B cell (primary cell): ENCODE data around the gene RPRD1B. TPM values are rescaled to one million over a fixed set of nuclear protein-coding genes. Genes with fewer than 3 reads are reported as not detected.
A peak's percentile ranks its signal among the peaks of the same experiment; 100 is the strongest.

Experiments used
- ATAC-seq: fragments of 200-7000 bp; cut with Tn5 transposase; one replicate; pipeline ENCODE4 v1.10.0; 2021; ENCODE audit warnings: low read depth, mild to moderate bottlenecking, moderate number of reproducible peaks, moderate library complexity
- CTCF ChIA-PET: fragments of 350-600 bp; sonication (Branson Sonifier 250); formaldehyde crosslinking; loops from one replicate; lab custom pipeline; 2021; ENCODE audit warnings: antibody characterized with exemption, inconsistent platforms; lab: Charles Lee
- POLR2A ChIA-PET: fragments of 350-600 bp; sonication (Branson Sonifier 250); formaldehyde crosslinking; loops from one replicate; lab custom pipeline; 2021; ENCODE audit warnings: antibody characterized with exemption; lab: Charles Lee
- DNase-seq: peaks from one replicate; pipeline ENCODE4 v3.0.0; 2013
- H2AFZ ChIP-seq: 2 replicates; pipeline ENCODE4 v1.6.1; 2012; ENCODE audit warnings: mild to moderate bottlenecking, low read depth, low read length; ENCODE audit not compliant: insufficient read depth, poor library complexity, severe bottlenecking
- H3K27ac ChIP-seq, 2 donors: 1 replicate in 1 of 2; 2 replicates in 1 of 2; pipeline ENCODE4 v1.5.1; 2012 to 2013; ENCODE audit warnings: low read length in 2 of 2, mild to moderate bottlenecking in 2 of 2, moderate library complexity in 1 of 2
- H3K27me3 ChIP-seq, 4 experiments: fragments of 200-600 bp in 1 of 4; sonication (generic) in 1 of 4; replicated peaks in 1 of 4; 1 replicate in 2 of 4; 2 replicates in 2 of 4; pipeline versions ENCODE4 v1.6.1 to v1.7.0; 2013 to 2016; ENCODE audit warnings: low read length in 3 of 4, mild to moderate bottlenecking in 2 of 4, mixed read lengths in 1 of 4, moderate library complexity in 1 of 4; ENCODE audit not compliant: insufficient read depth in 4 of 4, control insufficient read depth in 3 of 4; ENCODE audit errors: control extremely low read depth in 1 of 4
- H3K36me3 ChIP-seq, 2 experiments: replicated peaks in 1 of 2; 1 replicate in 1 of 2; 2 replicates in 1 of 2; pipeline versions ENCODE4 v1.6.1 to v1.7.1; 2013; ENCODE audit warnings: low read length in 1 of 2; ENCODE audit not compliant: insufficient read depth in 2 of 2, control insufficient read depth in 1 of 2; ENCODE audit errors: control extremely low read depth in 1 of 2, extremely low read depth in 1 of 2
- H3K4me1 ChIP-seq, 2 donors: fragments of 200-600 bp in 1 of 2; sonication (generic) in 1 of 2; 1 replicate in 1 of 2; 2 replicates in 1 of 2; pipeline versions ENCODE4 v1.5.1 to v1.6.1; 2013 to 2017; ENCODE audit warnings: low read length in 2 of 2; ENCODE audit not compliant: control insufficient read depth in 2 of 2, insufficient read depth in 2 of 2
- H3K4me2 ChIP-seq: replicated peaks from 2 replicates; pipeline ENCODE3; 2012; ENCODE audit warnings: mild to moderate bottlenecking, low read depth, low read length; ENCODE audit not compliant: poor library complexity, severe bottlenecking
- H3K4me3 ChIP-seq, 5 experiments: fragments of 200-600 bp in 1 of 5; sonication (generic) in 1 of 5; 1 replicate in 3 of 5; 2 replicates in 2 of 5; pipeline versions ENCODE4 v1.5.1 to v1.7.0; 2011 to 2016; ENCODE audit warnings: low read length in 4 of 5, mild to moderate bottlenecking in 4 of 5, low read depth in 2 of 5, control low read depth in 1 of 5, moderate library complexity in 1 of 5; ENCODE audit not compliant: insufficient read depth in 1 of 5; ENCODE audit errors: control extremely low read depth in 1 of 5, extremely low read depth in 1 of 5
- H3K79me2 ChIP-seq: fragments of 200-600 bp; sonication (generic); one replicate; pipeline ENCODE4 v1.6.0; 2016; ENCODE audit warnings: low read length; ENCODE audit not compliant: control insufficient read depth, insufficient read depth
- H3K9ac ChIP-seq: fragments of 200-600 bp; sonication (generic); 2 replicates; pipeline ENCODE4 v1.6.1; 2017; ENCODE audit warnings: mild to moderate bottlenecking, low read length, moderate library complexity
- H3K9me3 ChIP-seq, 3 donors: one replicate each; pipeline versions ENCODE4 v1.6.1 to v1.7.1; 2013; ENCODE audit warnings: low read length in 2 of 3; ENCODE audit not compliant: control insufficient read depth in 2 of 3, insufficient read depth in 1 of 3; ENCODE audit errors: control extremely low read depth in 1 of 3
- H4K20me1 ChIP-seq: 2 replicates; pipeline ENCODE4 v1.6.0; 2012; ENCODE audit warnings: mild to moderate bottlenecking, low read length; ENCODE audit not compliant: insufficient read depth, control insufficient read depth, poor library complexity, severe bottlenecking
- H3K27ac Mint-ChIP-seq: one replicate; pipeline ENCODE4 v1.8.0; 2021; ENCODE audit warnings: mixed read lengths
- H3K27me3 Mint-ChIP-seq: one replicate; pipeline ENCODE4 v1.8.0; 2021; ENCODE audit warnings: mixed read lengths
- H3K4me1 Mint-ChIP-seq: one replicate; pipeline ENCODE4 v1.8.0; 2021; ENCODE audit warnings: mixed read lengths
- H3K4me3 Mint-ChIP-seq: one replicate; pipeline ENCODE4 v1.8.0; 2021; ENCODE audit warnings: mixed read lengths
- H3K9me3 Mint-ChIP-seq: one replicate; pipeline ENCODE4 v1.8.0; 2022; ENCODE audit warnings: mixed read lengths; ENCODE audit not compliant: insufficient read depth
- EZH2 ChIP-seq: IDR thresholded peaks from 2 replicates; pipeline ENCODE4 v1.6.1; 2012; ENCODE audit warnings: borderline replicate concordance, low read depth, mild to moderate bottlenecking, moderate library complexity, low read length; ENCODE audit not compliant: insufficient read depth, poor library complexity, severe bottlenecking
- WGBS: methylation state at CpG from one replicate; pipeline ENCODE4 v1.1.5; 2013; ENCODE audit warnings: missing lambda C conversion rate; ENCODE audit not compliant: insufficient coverage; 5-methylcytosine and 5-hydroxymethylcytosine counted together
- intact Hi-C: fragments of 100-400 bp; cut with micrococcal nuclease; formaldehyde crosslinking; loops from one replicate; pipeline ENCODE4 v1.10.0; 2022
- polyA plus RNA-seq: library from polyadenylated mRNA; depleted of rRNA; stranded (reverse); fragments of >200 nt; gene quantifications from 2 replicates; pipeline ENCODE4 v1.2.3, GENCODE V29; 2012
- total RNA-seq, 2 donors: library from RNA; stranded (reverse); fragments of 120-200 nt in 1 of 2; gene quantifications; 1 replicate in 1 of 2; 2 replicates in 1 of 2; pipeline versions ENCODE4 v1.2.3 to v1.2.4, GENCODE V29; 2013 to 2022
- TF ChIP-seq, protein P1 (sequence below): fragments of 200-600 bp; IDR thresholded peaks from one replicate; pipeline ENCODE4 v1.8.0; 2022; ENCODE audit warnings: antibody characterized with exemption, mild to moderate bottlenecking

Gene RPRD1B
- total and polyA plus RNA-seq, 2 donors (not counting 1 experiment from before 2014, with no cell fraction given), result 6.0 to 54.9 TPM

DNA sequence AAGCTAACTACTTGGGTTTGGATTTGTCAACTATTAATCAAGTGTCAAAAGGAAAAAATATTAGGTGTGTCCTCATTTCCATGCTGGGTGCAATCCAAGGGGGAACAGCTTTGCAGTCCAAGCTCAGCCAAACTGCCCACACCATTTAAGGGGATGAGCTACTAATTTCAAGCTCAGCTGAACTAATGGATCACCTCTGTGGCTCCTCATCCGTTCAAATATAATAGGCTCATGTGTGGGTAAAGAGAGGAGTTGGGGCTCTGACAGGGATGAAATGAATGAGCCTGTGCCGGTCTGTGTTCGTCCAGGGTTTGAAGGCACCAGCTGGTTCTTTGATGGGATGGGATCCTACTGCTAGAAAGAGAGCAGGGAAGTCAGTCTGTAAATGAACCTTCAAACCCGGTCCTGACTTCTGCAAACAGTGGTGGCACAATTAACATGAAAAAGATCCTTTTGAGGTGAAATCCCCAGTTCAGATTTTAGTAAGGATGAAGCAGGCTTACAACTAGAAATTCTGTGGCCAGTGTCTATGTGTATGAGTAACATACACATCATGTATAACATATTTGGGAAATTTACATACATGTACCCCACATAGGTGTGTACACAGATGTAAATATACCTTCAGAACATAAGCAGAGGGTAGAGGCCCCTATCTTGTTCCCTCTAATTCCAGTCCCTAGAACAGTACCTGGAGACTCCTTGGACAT is 42.2 kb upstream of the RPRD1B start:
- Mint-ChIP-seq H3K4me3 (no peak overlapping the region), H3K9me3 (no peaks in the 10 kb centered on the region), H3K27ac (no peak overlapping the region), H3K27me3 (no peaks in the 10 kb centered on the region), H3K4me1 (peaks cover 18% of the 10 kb centered on the region)
- ChIA-PET POLR2A (interaction anchor here (0.6 kb wide), 1 partner anchor 593 kb away, joined by 4 read pairs; no protein-coding TSS in a partner anchor), CTCF (interaction anchor here (0.5 to 5.6 kb wide), 14 partner anchors 8 to 796 kb away, joined by 3 to 87 read pairs (median 4); partner anchors contain the start of gene VSTM2L)
- Histone ChIP-seq H3K27me3 (no peaks in the 10 kb centered on the region), H3K4me2 (peak overlapping the region; percentile 49), H4K20me1 (peaks cover 6% of the 10 kb centered on the region), H3K9me3 (no peaks in the 10 kb centered on the region), H3K9ac (peak overlapping the region; percentile 39), H3K4me3 (no peak overlapping the region), H3K79me2 (no peaks in the 10 kb centered on the region), H2AFZ (no peak overlapping the region), H3K27ac (no peak overlapping the region), H3K36me3 (peaks cover 4 to 71% of the 10 kb centered on the region in 2 experiments), H3K4me1 (peaks cover 13 to 18% of the 10 kb centered on the region in 2 donors)
- intact Hi-C loops, result loop anchor here (5.0 to 10.0 kb wide), 2 partner anchors 234 to 797 kb away; no protein-coding TSS in a partner anchor
- WGBS, result 84% methylated on average over 4 of the region's 4 CpGs
- TF ChIP-seq, protein P1, sequence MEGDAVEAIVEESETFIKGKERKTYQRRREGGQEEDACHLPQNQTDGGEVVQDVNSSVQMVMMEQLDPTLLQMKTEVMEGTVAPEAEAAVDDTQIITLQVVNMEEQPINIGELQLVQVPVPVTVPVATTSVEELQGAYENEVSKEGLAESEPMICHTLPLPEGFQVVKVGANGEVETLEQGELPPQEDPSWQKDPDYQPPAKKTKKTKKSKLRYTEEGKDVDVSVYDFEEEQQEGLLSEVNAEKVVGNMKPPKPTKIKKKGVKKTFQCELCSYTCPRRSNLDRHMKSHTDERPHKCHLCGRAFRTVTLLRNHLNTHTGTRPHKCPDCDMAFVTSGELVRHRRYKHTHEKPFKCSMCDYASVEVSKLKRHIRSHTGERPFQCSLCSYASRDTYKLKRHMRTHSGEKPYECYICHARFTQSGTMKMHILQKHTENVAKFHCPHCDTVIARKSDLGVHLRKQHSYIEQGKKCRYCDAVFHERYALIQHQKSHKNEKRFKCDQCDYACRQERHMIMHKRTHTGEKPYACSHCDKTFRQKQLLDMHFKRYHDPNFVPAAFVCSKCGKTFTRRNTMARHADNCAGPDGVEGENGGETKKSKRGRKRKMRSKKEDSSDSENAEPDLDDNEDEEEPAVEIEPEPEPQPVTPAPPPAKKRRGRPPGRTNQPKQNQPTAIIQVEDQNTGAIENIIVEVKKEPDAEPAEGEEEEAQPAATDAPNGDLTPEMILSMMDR, result no peak
- no peak for TF ChIP-seq EZH2
- ATAC-seq, result no peak
- no peak for DNase-seq

- Histone ChIP-seq H3K4me3 (no peak overlapping the region), H3K4me1 (peaks cover 13 to 18% of the 10 kb centered on the region in 2 donors), H2AFZ (no peak overlapping the region), H3K27me3 (no peaks in the 10 kb centered on the region), H3K4me2 (no peak overlapping the region), H3K9me3 (no peaks in the 10 kb centered on the region), H3K36me3 (peaks cover 4 to 75% of the 10 kb centered on the region in 2 experiments), H3K79me2 (no peaks in the 10 kb centered on the region), H4K20me1 (peaks cover 6% of the 10 kb centered on the region), H3K27ac (no peak overlapping the region), H3K9ac (no peak overlapping the region)
- no peaks in the 10 kb centered on the region for H3K9me3 Mint-ChIP-seq
- DNase-seq, result no peak
- ATAC-seq, result no peak
- H3K4me1 Mint-ChIP-seq, result peaks cover 18% of the 10 kb centered on the region
- WGBS, result 100% methylated on average over 4 of the region's 4 CpGs
- no peak for TF ChIP-seq EZH2
- TF ChIP-seq, protein P1, result no peak
- ChIA-PET POLR2A (no interaction called here), CTCF (interaction anchor here (0.5 to 5.6 kb wide), 12 partner anchors 8 to 796 kb away, joined by 3 to 87 read pairs (median 4); partner anchors contain the start of gene VSTM2L)
- H3K27ac Mint-ChIP-seq, result no peak overlapping the region
- intact Hi-C loops, result loop anchor here (5.0 to 10.0 kb wide), 2 partner anchors 235 to 797 kb away; no protein-coding TSS in a partner anchor
- H3K4me3 Mint-ChIP-seq, result no peak overlapping the region
- no peaks in the 10 kb centered on the region for H3K27me3 Mint-ChIP-seq
Measured at GRCh38 chr20:37991908-37992307, 41.6 kb upstream of the RPRD1B start.
